Stomach (tissue), 4 donors: ENCODE measurements around the gene ZNF444.

Experiments used
- EP300 ChIP-seq: sonication (generic); formaldehyde crosslinking; IDR thresholded peaks from one replicate; pipeline ENCODE4 v1.6.1; 2017; ENCODE audit warnings: antibody characterized with exemption
- POLR2A ChIP-seq, 4 donors: fragments of 450-650 bp; IDR thresholded peaks; one replicate each; pipeline ENCODE4 v1.6.1; 2016; ENCODE audit warnings: antibody characterized with exemption in 4 of 4, control low read depth in 2 of 4, mild to moderate bottlenecking in 1 of 4, moderate library complexity in 1 of 4
- POLR2AphosphoS5 ChIP-seq, 3 donors: sonication (generic); formaldehyde crosslinking; IDR thresholded peaks; one replicate each; pipeline ENCODE4 v1.6.1; 2016; ENCODE audit warnings: antibody characterized with exemption in 3 of 3
- TF ChIP-seq, protein P1 (sequence below), 7 experiments: fragments of 450-650 bp in 4 of 7; fragments of 200-600 bp in 3 of 7; sonication (generic) in 3 of 7; IDR thresholded peaks; one replicate each; pipeline ENCODE4 v1.5.1; 2016 to 2019; ENCODE audit warnings: antibody characterized with exemption in 7 of 7, control low read depth in 2 of 7, mild to moderate bottlenecking in 1 of 7

DNA sequence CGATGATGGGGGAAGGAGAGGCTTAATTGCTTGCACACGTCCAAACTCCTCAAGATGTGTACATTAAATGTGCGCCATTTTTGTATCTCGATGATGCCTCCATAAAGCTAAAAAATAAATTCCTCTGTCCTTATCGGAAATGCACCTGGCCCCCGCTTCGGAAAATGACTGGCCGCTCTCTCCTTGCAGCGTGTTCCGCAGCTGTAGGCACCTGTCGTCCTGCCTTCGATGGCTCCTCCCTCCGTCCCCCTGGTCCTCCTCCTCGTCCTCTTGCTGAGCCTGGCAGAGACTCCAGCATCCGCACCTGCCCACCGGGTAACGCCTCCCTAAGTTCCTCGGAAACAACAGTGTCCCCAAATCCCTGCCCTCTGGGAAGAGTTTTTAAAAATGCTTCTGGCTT lies 35.8 kb downstream of the ZNF444 start:
- TF ChIP-seq EP300 = no peak
- TF ChIP-seq, protein P1, sequence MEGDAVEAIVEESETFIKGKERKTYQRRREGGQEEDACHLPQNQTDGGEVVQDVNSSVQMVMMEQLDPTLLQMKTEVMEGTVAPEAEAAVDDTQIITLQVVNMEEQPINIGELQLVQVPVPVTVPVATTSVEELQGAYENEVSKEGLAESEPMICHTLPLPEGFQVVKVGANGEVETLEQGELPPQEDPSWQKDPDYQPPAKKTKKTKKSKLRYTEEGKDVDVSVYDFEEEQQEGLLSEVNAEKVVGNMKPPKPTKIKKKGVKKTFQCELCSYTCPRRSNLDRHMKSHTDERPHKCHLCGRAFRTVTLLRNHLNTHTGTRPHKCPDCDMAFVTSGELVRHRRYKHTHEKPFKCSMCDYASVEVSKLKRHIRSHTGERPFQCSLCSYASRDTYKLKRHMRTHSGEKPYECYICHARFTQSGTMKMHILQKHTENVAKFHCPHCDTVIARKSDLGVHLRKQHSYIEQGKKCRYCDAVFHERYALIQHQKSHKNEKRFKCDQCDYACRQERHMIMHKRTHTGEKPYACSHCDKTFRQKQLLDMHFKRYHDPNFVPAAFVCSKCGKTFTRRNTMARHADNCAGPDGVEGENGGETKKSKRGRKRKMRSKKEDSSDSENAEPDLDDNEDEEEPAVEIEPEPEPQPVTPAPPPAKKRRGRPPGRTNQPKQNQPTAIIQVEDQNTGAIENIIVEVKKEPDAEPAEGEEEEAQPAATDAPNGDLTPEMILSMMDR (IDR thresholded peaks at IDR 0.05) = no peak
- no peak for TF ChIP-seq POLR2A (IDR thresholded peaks at IDR 0.05)
- no peak for TF ChIP-seq POLR2AphosphoS5 (IDR thresholded peaks at IDR 0.05)
